IMR-90 (cell line): ENCODE measurements around the gene TMF1.

ENCODE experiments used
- CEBPB ChIP-seq: IDR thresholded peaks from 2 replicates; pipeline ENCODE4 v1.6.1; 2012; ENCODE audit warnings: low read depth, low read length, improper control_type of control experiment
- CTCF ChIP-seq: conservative IDR thresholded peaks from 2 replicates; pipeline ENCODE4 v1.5.1; 2012; ENCODE audit warnings: mild to moderate bottlenecking, low read depth, low read length, improper control_type of control experiment
- ELK1 ChIP-seq: fragments of 150-350 bp; IDR thresholded peaks from 2 replicates; pipeline ENCODE4 v1.6.1; 2016; ENCODE audit warnings: low read depth, mild to moderate bottlenecking, low read length, moderate library complexity, borderline replicate concordance
- FOS ChIP-seq: fragments of 150-350 bp; IDR thresholded peaks from 2 replicates; pipeline ENCODE4 v1.6.1; 2016; ENCODE audit warnings: low read depth, low read length
- MAFK ChIP-seq: IDR thresholded peaks from 2 replicates; pipeline ENCODE4 v1.6.1; 2012; ENCODE audit warnings: low read depth, low read length, improper control_type of control experiment
- MAZ ChIP-seq: IDR thresholded peaks from 2 replicates; pipeline ENCODE4 v1.6.1; 2012; ENCODE audit warnings: low read depth, mild to moderate bottlenecking, low read length, improper control_type of control experiment, moderate library complexity, borderline replicate concordance
- MXI1 ChIP-seq: IDR thresholded peaks from 2 replicates; pipeline ENCODE4 v1.6.1; 2012; ENCODE audit warnings: low read depth, mild to moderate bottlenecking, low read length, moderate library complexity, borderline replicate concordance
- NFE2L2 ChIP-seq: fragments of 150-350 bp; IDR thresholded peaks from 2 replicates; pipeline ENCODE4 v1.6.1; 2016; ENCODE audit warnings: low read depth, mild to moderate bottlenecking, low read length
- POLR2A ChIP-seq: IDR thresholded peaks from 2 replicates; pipeline ENCODE4 v1.6.1; 2012; ENCODE audit warnings: mild to moderate bottlenecking, low read depth, low read length
- RAD21 ChIP-seq: IDR thresholded peaks from 2 replicates; pipeline ENCODE4 v1.6.1; 2012; ENCODE audit warnings: low read length, improper control_type of control experiment
- RFX5 ChIP-seq: IDR thresholded peaks from 2 replicates; pipeline ENCODE4 v1.8.0; 2012; ENCODE audit warnings: low read depth, mild to moderate bottlenecking, low read length, moderate library complexity
- SMC3 ChIP-seq: fragments of 150-350 bp; IDR thresholded peaks from 2 replicates; pipeline ENCODE4 v1.6.1; 2016; ENCODE audit warnings: low read depth, mild to moderate bottlenecking, antibody characterized with exemption, low read length, moderate library complexity
- USF2 ChIP-seq: fragments of 150-350 bp; IDR thresholded peaks from 2 replicates; pipeline ENCODE4 v1.6.1; 2017; ENCODE audit warnings: mild to moderate bottlenecking, antibody characterized with exemption, low read length, low read depth

GRCh38 chr3:68986496-68987208 lies 65.5 kb downstream of the TMF1 start:
- TF ChIP-seq CEBPB, result no peak
- TF ChIP-seq POLR2A, result no peak
- TF ChIP-seq CTCF, result no peak
- no peak for TF ChIP-seq ELK1
- no peak for TF ChIP-seq NFE2L2
- TF ChIP-seq MAFK, result no peak
- TF ChIP-seq MAZ, result no peak
- TF ChIP-seq MXI1, result no peak
- TF ChIP-seq FOS, result no peak
- no peak for TF ChIP-seq SMC3
- no peak for TF ChIP-seq USF2
- no peak for TF ChIP-seq RFX5
- TF ChIP-seq RAD21, result no peak
